WI38 (cell line): ENCODE measurements around the gene MACROD2.

Experiments
- H3K4me3 ChIP-seq: 2 replicates; pipeline ENCODE4 v1.5.1; 2011; ENCODE audit warnings: low read depth, mild to moderate bottlenecking, control low read depth, low read length
- TF ChIP-seq, protein P1 (sequence below): IDR thresholded peaks from 2 replicates; pipeline ENCODE4 v1.5.1; 2012; ENCODE audit warnings: low read depth, mild to moderate bottlenecking, control low read depth, low read length

The MACROD2 gene

DNA sequence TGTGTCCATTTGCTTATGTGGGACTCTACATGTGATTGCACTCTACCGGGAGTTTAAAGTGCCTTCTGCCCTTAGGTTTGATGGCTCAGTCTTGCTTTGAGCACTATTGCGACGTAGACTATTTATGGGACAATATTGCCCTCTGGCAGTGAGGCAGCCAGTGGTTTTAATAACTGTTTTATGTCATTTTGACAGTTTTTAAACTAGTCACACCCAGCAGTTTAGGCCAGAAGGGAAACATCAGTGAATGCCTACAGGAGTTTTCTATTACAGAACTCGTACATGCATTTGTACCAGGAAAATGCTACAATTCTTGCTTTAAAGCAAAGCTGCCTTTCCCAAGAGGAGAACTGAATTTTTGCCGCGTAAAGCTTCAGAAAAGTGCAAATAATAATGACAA lies 1764.3 kb downstream of the MACROD2 start:
- TF ChIP-seq, protein P1, sequence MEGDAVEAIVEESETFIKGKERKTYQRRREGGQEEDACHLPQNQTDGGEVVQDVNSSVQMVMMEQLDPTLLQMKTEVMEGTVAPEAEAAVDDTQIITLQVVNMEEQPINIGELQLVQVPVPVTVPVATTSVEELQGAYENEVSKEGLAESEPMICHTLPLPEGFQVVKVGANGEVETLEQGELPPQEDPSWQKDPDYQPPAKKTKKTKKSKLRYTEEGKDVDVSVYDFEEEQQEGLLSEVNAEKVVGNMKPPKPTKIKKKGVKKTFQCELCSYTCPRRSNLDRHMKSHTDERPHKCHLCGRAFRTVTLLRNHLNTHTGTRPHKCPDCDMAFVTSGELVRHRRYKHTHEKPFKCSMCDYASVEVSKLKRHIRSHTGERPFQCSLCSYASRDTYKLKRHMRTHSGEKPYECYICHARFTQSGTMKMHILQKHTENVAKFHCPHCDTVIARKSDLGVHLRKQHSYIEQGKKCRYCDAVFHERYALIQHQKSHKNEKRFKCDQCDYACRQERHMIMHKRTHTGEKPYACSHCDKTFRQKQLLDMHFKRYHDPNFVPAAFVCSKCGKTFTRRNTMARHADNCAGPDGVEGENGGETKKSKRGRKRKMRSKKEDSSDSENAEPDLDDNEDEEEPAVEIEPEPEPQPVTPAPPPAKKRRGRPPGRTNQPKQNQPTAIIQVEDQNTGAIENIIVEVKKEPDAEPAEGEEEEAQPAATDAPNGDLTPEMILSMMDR, result no peak
- H3K4me3 ChIP-seq, result no peak overlapping the region

DNA sequence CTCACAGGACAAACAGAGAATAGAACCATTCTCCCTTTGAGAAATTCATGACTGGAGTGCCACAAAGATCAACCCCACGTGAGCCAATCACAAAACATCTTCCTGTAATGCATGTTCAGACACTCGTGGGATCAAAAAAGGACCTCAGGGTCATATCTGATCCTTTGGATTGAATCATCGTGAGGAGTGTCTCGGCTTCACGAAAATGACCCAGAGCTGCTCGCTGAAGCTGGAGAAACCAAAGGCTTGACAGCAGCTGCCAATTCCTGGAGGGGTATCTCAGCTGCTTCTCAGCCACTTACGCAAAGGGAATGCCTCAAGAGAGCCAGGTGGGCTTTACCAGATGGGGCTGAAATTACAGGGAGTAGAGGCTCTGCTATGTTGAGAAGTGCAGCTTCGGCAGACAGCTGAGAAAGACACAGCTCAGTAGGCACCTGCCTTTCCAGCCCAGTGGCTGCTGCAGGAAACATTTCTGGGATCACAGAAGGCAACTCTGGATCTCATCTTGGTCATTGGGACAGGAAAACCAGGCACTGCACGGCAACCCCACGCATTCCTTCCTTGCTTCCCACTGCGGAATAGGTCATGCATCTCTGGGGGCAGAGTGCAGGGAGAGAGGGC lies 1764.8 kb downstream of the MACROD2 start:
- TF ChIP-seq, protein P1, result no peak
- no peak overlapping the region for H3K4me3 ChIP-seq

GRCh38 chr20:15763366-15763765 lies 1768.0 kb downstream of the MACROD2 start:
- TF ChIP-seq, protein P1, result no peak
- H3K4me3 ChIP-seq, result no peak overlapping the region

GRCh38 chr20:15767586-15767985 lies 1772.3 kb downstream of the MACROD2 start:
- TF ChIP-seq, protein P1, result no peak
- no peak overlapping the region for H3K4me3 ChIP-seq

DNA sequence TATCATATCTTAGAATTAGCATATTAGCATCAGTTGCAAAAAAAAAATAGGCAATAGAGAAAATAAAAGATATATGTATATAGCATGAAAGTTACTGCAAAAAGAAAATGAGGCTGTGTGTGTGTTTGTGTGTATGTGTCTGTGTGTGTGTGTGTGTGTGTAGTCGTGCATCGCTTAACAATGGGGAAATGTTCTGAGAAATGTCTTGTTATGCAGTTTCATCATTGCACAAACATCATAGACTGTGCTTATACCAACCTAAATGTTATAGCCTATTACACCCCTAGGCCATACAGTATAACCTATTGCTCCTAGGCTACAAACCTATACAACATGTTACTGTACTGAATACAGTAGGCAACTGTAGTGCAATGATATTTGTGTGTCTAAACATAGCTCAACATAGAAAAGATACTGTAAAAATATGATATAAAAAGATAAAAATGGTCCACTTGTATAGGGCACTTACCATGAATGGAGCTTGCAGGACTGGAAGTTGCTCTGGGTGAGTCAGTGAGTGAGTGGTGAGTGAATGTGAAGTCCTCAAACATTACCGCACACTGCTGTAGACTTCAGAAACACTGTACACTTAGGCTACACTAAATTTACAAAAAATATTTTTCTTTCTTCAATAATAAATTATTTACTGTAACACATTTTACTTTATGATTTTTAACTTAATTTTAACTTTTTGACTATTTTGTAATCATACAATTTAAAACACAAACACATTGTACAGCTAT lies 1772.9 kb downstream of the MACROD2 start:
- H3K4me3 ChIP-seq, result no peak overlapping the region
- TF ChIP-seq, protein P1, result no peak

DNA sequence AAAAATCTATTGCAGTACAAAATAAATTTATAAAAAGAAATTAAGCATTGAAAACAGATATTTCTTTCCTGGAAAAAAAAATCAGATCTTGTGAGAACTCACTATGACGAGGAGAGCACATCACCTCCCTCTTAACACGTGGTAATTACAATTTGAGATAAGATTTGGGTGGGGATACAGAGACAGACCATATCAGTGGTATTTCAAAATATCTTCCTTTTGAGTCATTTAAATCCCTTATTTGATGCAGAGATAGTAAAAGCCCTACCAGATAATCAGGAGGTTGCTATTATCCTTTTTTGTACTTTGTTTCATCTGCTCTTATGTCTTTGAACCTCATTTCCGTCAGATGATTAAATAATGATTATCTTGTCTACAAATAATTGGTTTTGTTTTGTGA lies 1777.5 kb downstream of the MACROD2 start:
- no peak overlapping the region for H3K4me3 ChIP-seq
- TF ChIP-seq, protein P1, result no peak

DNA sequence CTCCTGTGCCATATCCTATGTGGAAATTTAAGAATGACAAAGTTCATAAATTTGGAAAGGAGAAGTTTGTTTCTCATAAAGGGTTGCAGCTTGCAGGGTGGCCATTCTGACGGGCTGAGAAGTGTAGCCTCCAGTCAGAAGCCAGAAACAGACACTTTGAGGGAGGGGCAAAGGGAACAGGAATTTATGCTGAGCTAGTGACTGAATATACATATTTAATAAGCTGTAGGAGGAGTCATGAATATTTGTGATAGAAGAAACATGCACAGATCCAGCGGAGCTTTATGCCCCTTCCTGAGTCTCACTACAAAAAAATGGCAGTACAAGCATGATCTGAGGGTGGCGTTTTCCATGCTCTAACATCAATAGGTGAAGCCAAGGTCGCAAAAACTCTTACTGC lies 1779.6 kb downstream of the MACROD2 start:
- TF ChIP-seq, protein P1, result no peak

More for the DNA sequence above, 1779.6 kb downstream of the MACROD2 start:
- H3K4me3 ChIP-seq, result no peak overlapping the region
